Hematopoietic multipotent progenitor cell (in vitro differentiated cells): ENCODE measurements around the gene ANKRD7. TPM values are rescaled to one million over a fixed set of nuclear protein-coding genes. Genes with fewer than 3 reads are reported as not detected.

Experiments
- DNase-seq, 3 donors: peaks; one replicate each; pipeline ENCODE4 v3.0.0-alpha.2; 2011 to 2015; ENCODE audit warnings: low read depth in 2 of 3, low spot score in 2 of 3
- total RNA-seq: library from RNA; depleted of rRNA; stranded (reverse); fragments of >200 nt; gene quantifications from one replicate; pipeline ENCODE4 v1.2.3, GENCODE V29; 2012

ANKRD7 gene, protein sequence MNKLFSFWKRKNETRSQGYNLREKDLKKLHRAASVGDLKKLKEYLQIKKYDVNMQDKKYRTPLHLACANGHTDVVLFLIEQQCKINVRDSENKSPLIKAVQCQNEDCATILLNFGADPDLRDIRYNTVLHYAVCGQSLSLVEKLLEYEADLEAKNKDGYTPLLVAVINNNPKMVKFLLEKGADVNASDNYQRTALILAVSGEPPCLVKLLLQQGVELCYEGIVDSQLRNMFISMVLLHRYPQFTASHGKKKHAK
- 0.27 TPM for total RNA-seq

DNA sequence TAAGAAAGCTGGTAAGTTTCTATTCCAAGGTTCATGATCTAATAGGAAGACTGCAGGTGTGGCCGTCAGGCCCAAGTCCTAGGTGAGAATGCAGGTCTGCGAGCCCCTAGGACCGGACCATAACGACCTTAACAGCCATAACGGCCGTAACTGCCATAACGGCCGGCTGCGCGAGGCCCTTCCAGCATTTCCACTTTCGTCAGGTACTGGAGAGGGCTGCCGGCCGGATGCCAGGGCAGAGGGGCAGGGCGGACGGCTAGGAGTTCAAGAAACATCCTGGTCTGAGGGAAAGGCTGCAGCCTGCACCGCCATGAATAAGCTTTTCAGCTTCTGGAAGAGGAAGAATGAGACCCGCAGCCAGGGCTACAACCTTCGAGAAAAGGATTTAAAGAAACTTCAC is at the start of gene ANKRD7:
TSS of gene ANKRD7 (plus strand) at position 184 of the 400 bp plus-strand sequence. CDS start at position 311, 127 bp downstream.
- no peak for DNase-seq

GRCh38 chr7:118175740-118176139 is 48.8 kb upstream of the ANKRD7 start:
- no peak for DNase-seq

- DNase-seq = no peak
Measured at GRCh38 chr7:118179191-118179590, 45.3 kb upstream of the ANKRD7 start.

- no peak for DNase-seq
Measured at GRCh38 chr7:118182593-118183427, 41.7 kb upstream of the ANKRD7 start.

DNA sequence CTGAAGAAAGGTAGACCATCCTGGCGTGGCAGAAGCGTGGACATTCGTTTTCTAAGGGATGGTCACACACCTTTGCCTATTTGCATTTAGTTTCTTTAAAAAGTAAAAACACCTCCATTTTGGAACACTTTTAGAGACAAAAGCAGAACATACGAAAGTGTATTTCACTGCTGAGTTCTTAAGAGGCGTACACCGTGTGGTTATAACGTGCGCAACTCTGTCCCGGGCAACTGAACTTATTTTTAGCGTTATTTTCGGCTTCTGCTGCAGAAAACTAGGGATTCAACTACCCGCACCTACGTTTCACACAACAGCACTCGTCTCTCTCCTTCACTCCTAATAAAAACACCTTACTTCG is 41.1 kb upstream of the ANKRD7 start:
- peak in 2 of 3 donors; percentile 28 to 51 for DNase-seq

DNA sequence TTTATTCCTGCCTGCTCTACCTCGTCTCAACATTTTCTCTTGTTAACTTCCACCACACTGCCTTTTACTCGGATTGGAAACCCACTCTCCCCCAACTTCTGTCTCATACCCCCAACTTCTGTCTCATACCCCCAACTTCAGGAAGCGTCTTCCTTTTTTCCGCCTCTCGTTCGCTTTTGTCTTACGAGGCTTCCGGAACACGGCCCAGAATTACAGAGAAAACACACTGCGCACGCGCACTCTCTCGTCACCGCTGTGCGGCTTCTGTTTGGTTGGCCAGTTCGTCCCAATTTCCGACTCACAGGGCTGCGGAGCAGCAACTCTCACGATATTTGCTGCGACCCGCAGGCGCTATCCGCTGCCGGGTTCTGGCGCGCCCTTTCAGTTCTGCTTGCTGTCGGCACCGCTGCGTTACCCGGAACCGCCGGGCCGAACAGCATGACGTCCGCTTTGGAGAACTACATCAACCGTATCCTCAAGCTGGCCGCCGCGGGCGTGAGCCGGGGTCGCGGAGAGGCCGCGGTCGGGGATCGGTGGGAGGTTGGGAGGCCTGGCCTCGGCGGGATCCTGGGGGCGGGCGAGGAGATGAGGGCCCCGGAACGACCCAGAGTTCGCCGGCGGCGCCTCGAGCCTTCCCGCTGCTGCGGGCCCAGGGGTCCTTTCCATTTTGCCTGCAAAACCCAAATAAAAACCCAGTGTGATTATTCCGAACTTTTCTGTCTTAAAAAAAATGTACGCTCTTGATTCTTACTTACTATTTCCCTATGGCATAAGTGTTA is 40.5 kb upstream of the ANKRD7 start, which contains the start of gene LSM8:
TSS of gene LSM8 (plus strand) at position 379 of the 779 bp plus-strand sequence. CDS start at position 439, 60 bp downstream.
- peak; percentile 96 to 99 (median 99) for DNase-seq

DNA sequence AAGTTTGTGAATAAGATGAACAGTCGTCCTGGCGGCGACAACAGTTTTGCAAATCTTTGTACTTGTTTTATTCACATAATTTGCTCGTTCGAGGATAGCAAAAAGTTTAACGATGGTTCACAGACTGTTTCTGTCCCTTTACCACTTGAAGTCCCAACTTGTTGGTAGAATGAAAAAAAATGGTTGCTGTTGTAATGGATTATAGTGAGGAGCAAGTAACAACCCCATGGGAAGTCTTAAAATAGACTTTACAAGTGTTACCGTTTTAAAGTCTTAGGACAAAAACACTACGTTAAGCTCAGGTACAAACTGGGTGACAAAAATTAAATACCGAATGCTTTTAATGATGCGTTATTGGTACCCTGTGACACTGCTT is 40.0 kb upstream of the ANKRD7 start:
- no peak for DNase-seq

DNA sequence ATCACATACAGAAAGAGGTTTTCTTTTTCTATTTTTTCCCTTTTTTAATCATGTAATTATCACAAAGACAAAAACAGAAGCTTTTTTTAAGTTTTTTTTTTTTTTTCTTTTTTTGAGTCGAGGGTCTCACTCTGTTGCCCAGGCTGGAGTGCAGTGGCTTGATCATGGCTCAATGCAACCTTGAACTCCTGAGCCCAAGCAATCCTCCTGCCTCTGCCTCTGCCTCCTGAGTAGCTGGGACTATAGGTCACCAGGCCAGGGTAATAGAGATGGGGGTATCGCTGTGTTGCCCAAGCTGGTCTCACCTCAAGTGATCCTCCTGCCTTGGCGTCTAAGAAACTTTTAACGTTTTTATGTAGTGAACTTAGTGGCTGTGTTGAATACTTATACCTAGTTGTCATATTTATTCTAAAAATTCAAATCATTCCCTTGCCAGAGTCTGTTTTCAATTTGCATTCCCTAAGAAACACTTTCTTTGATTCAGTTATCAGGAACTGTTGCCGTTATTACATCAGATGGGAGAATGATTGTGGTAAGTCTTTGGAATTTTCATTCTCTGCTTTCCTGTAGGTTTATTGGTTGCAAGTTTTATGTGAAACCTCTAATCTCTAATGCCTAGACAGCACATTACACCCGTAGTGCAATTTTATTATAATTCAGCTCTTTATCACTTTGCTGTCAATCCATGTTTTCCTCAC is 39.2 kb upstream of the ANKRD7 start:
- DNase-seq = no peak

- no peak for DNase-seq
Measured at GRCh38 chr7:118186501-118186900, 38.0 kb upstream of the ANKRD7 start.

DNA sequence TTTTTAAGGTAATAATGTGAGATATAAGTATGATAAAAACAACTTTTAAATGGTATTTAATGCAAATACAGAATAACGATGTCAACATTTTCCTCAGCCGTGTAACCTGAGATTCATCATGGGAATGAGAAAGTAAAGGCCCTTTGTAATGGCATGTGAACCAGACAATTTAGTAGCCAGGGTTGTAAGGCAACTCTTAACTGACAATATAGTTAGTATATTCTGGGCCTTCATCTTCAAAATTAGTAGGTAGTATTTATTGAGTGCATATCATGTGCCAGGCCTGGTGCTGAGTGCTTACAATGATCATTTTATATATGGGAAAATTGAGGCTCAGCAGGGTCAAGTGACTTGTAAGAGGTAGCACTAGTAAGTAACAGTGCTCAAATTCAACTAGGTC is 29.9 kb upstream of the ANKRD7 start:
- DNase-seq = no peak

GRCh38 chr7:118195837-118196474 is 28.5 kb upstream of the ANKRD7 start:
- peak in 2 of 3 donors; percentile 47 to 64 for DNase-seq

DNA sequence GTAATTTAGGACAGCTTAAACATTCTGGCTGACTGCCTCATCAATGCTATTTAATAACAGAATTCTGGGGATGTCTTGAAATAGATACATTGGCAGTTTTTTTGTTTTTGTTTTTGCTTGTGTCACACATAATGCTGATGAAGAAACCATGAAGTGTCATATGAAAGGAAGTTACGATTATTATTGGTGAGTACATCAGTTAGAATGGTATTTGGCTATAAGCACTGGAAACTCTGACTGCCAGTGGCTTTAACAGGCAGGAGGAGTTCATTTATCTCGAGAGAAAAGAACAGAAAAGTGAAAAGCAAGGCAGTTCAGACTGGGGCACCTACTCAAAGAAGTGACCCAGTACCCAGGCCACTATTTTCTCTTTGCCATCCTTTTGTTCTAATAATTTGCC is 22.4 kb upstream of the ANKRD7 start:
- no peak for DNase-seq

GRCh38 chr7:118214051-118214832 is 10.3 kb upstream of the ANKRD7 start:
- peak; percentile 41 to 92 (median 82) for DNase-seq

- no peak for DNase-seq
Measured at GRCh38 chr7:118214833-118215182, 9.7 kb upstream of the ANKRD7 start.

- DNase-seq = no peak
Measured at GRCh38 chr7:118217210-118217619, 7.3 kb upstream of the ANKRD7 start.

DNA sequence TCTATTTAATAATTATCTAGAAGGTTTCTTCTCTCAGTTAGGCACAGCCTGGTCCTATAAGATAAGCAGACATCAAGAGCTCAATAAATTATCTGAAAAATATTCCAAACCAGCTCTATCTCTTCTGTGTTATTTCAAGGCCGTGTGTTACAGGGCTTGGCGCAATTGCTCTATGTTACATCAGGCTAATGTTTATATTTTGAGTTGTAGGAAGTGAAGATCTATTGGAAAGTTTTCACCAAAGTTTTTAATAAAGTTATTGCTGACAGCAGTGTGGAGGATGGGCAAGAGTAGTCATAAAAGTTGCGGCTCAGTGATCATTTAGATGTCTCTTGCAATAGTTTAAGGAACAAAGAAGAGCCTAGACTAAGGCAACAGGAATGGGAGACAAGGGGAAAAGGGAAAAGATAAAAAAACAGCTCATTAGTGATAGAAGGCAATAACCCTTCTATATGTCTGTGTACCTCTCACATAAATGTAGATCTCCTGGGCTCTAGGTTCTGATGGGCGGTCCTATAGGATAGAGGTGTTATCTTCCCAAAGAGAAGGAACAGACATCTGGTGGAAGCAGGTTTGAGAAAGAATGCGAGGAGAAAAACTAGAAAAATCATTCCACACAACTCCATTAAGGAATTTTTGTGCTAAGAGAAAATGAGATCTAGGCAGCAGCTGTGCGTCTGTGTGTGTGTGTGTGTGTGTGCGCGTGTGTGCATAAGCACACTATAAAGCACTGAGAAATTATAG is 5.9 kb upstream of the ANKRD7 start:
- DNase-seq = no peak

DNA sequence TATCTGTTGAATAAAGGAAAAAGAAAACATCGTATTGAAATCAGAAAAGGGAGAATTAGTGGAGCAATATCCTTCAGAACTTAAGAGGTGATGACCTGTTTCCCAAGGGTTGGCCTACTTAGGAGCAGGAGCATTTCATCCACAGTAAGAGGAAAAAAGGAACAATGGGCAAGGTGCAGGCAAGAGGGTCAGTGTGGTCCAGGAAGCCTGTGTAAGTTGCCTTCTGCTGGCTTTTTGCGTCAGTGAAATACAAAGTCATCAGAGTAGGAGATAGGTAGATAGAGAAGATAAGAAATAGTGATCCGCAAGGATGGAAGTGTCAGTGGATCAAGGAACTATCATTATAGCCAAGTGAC is 5.4 kb upstream of the ANKRD7 start:
- DNase-seq = no peak

GRCh38 chr7:118220583-118220982 is 3.9 kb upstream of the ANKRD7 start:
- no peak for DNase-seq

DNA sequence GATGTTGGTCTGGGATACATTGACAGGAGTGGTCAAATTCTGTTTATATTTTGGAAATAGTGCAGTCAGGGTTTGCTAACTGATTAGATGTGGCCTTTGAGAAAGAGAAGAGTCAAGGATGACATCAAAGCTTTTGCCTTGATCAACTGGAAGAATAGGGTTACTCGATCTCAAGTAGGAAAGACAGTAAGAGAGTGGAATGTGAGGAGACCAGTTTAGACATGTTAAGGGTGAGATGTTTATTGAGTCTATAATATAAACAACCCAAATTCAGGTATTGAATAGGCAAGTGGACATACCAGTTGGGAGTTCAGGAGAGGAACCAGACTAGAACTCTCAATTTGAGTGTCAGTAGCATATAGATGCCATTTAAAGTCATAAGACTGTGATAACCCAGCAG is 1.9 kb upstream of the ANKRD7 start:
- DNase-seq = no peak
